Brain pericyte (primary cell): Measurements from ENCODE around the gene NDC1.
"Not testable (repeated sequence)": the region's sequence is repeated elsewhere in the genome, so short reads cannot be mapped to it uniquely, and the experiment has no call there.

Source experiments
- DNase-seq: peaks from one replicate; pipeline ENCODE4 v3.0.0-alpha.2; 2012; ENCODE audit warnings: low read depth, low spot score

The NDC1 gene

DNA sequence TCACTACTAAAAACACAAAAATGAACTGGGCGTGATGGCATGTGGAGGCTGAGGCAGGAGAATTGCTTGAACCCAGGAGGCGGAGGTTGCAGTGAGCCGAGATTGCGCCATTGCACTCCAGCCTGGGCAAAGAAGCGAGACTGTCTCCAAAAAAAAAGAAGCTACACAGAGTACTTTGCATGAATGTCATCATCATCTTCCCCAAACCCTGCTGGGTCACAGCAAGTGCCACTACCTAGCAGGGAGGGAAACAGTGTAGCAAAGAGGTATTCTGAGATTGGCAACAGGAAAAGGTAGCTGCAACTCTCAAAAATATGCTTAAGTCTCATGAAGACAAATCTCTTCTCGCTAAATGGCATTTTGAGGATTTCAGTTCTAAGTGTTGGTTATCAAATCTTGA lies 12.8 kb downstream of the NDC1 start:
- no peak for DNase-seq

DNA sequence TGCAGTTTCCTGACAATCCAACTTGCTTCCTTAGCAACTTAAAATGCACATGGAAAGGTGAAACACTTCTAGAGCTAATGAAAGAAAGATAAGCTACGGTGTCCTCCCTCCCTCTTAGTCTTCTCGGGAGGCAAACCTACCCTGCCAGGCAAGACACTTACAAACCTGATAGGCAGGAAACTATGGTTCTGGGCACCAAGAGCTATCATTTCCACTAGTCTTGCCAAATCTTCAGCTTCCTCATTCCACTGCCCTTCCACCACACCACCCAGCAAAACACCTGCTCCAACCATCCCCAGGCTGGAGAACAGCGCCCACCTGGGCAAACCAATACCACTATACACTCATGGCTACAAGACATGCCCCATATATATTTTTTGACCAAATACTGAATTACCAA lies 15.2 kb downstream of the NDC1 start:
- no peak for DNase-seq

DNA sequence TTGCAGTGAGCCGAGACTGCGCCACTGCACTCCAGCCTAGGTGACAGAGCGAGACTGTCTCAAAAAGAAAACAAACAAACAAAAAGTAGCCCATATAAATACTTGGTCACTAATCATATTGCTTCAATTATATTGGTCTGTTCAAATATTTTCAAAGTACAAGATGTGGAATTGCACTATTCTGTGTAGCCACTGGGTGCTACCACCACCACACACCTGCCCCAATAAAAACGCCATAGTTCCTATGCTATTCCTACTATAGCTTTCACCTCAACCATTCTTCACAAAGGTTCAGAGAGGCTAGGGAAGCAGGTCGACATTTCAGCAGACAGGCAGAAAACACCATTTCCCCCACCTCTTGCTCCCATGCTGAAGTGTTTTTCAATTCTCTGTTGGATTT lies 16.7 kb downstream of the NDC1 start:
- DNase-seq, result no peak

DNA sequence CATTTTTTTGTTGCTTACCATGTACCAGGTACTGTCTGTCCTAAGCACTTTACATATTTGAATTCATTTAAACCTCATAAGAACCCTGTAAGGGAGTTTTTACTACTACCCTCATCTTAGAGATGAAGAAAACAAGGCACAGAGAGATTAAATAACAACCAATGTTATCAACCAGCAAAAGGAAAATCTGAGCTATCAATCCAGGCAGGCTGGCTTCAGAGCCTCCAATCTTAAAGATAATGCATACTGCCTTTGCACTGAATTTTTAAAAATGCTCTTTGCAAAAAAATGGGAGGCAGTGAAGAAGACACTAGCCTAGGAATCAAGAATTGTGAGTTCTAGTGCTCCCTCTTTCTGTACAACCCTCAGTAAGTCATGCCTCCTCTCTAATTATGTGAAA lies 18.7 kb downstream of the NDC1 start:
- no peak for DNase-seq

DNA sequence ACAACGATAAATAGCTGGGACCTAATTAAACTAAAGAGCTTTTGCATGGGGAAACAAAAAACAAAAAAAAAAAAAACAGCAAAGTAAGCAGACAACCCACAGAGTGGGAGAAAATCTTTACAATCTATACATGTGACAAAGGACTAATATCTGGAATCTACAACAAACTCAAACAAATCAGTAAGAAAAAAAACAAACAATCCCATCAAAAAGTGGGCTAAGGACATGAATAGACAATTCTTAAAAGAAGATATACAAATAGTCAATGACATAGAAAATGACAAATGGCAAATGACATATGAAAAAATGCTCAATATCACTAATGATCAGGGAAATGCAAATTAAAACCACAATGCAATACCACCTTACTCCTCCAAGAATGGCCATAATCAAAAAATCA lies 21.5 kb downstream of the NDC1 start:
- not testable (repeated sequence) for DNase-seq

DNA sequence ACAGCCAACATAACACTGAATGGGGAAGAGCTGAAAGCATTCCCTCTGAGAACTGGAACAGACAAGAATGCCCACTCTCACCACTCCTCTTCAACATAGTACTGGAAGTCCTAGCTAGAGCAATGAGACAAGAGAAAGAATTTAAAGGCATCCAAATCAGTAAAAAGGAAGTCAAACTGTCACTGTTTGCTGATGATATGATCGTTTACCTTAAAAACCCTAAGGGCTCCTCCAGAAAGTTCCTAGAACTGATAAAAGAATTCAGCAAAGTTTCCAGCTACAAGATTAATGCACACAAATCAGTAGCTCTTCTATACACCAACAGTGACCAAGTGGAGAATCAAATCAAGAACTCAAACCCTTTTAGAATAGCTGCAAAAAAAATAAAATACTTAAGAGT lies 22.6 kb downstream of the NDC1 start:
- DNase-seq, result not testable (repeated sequence)

DNA sequence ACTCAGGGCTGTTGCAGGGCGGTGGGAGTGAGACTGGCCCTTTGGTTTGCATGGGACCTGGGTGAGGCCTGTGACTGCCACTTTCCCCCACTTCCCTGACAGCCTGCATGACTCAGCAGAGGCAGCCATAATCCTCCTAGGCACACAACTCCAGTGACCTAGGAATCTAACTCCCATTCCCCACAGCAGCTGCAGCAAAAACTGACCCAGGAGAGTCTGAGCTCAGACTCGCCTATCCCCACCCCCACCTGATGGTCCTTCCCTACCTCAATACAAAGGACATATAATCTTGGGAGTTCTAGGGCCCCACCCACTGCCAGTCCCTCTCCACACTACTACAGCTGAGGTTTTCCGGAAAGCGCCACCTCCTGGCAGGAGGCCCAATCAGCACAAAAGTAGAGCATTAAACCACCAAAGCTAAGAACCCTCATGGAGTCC lies 26.7 kb downstream of the NDC1 start:
- no peak for DNase-seq

DNA sequence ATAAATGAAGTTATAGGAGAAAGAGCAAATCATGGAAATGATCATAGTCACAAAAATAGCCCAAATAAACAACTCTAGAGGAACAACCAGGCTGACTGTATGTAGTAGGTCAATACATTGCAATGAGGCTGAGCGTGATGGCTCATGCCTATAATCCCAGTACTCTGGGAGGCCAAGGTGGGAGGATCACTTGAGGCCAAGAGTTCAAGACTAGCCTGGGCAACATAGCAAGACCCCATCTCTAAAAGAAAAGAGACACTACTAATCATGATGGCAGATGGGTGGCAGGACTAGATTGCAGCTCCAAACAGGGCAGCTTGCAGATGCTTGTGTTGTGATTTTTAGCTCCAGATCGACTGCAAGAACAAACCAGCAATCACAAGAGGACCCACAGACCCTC lies 27.6 kb downstream of the NDC1 start:
- DNase-seq, result no peak

DNA sequence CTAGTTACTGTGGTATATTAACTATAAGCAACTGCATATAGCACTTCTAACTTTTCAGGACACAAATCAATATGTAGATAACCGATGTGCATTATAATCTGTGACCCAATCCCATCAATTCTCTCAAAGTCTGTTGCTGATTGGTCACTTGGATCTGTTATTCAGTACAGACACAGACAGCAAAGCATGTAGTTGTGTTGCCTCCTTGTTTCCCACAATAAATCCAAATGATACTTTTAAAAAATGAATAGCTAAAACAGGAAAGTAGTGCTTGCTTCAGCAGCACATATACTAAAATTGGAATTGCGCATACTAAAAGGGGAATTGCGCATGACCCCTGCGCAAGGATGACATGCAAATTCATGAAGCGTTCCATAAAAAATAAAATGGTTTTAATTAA lies 28.1 kb downstream of the NDC1 start:
- no peak for DNase-seq

DNA sequence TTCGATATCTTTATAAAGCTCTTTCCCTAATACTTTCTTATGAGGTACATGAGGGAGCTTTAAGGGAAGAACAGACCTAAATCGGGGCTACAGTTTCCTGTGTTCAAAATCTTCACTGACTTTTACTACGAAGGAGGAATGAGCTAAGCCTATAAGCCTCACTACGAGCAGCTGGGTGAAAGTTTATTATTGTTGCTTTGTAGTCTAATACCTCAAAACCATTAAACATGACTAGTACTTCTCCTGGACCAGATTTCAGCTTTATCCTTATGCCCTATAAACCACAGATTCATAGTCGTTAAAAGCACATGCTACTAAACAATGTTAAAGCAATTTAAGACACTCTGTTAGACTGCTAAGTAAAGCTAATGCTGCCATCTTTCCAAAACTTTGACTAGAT lies 30.2 kb downstream of the NDC1 start:
- DNase-seq, result no peak

DNA sequence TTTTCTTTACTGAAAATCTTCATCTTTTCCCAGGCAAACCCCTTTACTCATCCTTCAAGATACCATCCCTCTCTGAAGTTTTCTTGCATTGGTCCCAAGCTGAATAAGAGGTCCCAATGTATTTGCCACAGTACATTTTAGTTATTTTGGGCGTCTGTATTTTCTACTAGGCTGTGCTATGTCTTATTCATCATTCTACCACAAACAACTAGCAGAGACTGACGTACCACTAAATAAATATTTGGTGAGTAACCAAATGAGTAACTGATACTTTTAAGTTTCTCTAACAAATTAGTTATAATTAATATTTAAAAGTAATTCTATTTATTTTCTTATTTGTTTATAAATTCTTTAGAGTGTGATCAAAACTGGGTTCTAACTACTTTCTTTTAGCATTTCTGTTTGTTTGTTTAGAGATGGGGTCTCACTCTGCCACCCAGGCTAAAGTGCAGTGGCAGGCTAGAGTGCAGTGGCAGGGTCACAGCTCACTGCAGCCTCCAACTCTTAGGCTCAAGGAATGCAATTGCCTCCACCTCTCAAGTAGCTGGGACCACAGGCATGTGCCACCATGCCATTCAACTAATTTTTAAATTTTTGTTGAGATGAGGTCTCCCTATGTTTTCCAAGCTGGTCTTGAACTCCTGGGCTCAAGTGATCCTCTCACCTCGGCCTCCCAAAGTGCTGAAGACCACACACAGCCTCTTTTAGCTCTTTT lies 33.1 kb downstream of the NDC1 start:
- DNase-seq, result no peak

DNA sequence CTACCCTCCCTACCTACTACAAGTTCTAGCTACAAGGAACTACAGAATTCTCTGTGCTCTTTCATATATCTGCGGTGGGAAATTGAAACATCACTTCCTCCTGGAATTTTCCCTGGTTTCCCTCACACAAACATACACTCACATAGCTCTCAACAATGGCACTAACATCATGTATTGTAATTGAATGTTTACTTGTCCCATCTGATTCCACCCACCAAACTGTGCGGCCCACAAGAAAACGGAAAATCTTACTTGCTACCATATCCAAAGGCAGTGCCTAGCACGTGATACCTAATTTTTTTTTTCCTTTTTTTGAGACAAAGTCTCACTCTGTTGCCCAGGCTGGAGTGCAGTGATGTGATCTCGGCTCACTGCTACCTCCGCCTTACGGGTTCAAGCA lies 33.9 kb downstream of the NDC1 start:
- no peak for DNase-seq

DNA sequence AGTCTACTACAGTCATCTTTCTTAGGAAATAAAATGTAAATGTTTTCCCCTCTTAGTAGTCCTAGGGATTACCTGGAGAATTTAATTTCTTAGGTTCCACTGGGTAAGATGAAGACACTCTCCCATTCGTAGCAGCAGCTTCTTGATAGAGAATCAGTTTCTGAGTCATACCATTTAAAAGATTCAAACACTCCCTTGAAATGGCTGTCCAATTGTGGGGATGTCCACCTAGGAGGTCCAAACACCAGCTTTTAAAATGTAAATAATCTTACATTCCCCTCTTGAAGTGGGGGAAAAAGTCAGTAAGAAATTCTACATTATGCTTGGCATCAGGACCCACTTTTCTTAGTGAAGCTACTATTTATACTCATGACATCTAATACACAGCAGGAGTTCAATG lies 37.5 kb downstream of the NDC1 start:
- DNase-seq, result no peak

DNA sequence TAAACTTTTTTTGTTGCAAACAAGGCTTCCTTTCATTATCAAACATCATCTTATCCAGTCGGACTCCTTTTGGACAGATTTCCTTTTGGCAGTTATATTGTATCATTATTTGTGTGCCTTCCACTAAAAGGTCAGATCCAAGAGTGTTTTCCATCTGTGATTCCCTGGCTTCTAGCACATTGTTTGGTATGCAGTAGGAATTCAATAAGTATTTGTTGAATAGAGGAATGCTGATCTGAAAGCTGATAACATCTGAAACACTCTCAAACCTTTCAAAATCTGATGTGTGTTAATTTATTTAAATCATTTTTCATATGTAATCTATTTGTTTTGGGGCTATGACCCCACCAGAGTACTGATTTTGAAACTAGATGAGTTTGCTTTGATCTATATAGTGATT lies 39.0 kb downstream of the NDC1 start:
- DNase-seq, result no peak

DNA sequence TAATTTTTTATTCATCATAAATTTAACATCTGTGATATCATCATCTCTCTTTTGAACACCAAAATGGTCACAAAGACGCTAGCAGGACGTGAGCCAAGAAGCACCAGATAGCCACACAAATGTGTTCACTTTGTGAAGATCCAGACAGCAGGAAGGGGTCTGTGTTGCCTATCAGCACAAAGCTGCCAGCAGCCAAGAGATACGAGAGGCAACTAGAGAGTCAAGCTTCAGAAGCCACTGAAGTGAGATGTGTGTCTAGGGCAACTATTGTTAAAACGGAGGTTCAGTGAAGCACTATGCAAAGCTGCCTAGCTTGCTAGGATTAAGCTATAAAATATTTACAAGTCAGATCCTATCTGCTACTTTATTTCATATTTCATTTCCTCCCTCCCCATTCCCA lies 45.3 kb downstream of the NDC1 start:
- DNase-seq, result no peak

DNA sequence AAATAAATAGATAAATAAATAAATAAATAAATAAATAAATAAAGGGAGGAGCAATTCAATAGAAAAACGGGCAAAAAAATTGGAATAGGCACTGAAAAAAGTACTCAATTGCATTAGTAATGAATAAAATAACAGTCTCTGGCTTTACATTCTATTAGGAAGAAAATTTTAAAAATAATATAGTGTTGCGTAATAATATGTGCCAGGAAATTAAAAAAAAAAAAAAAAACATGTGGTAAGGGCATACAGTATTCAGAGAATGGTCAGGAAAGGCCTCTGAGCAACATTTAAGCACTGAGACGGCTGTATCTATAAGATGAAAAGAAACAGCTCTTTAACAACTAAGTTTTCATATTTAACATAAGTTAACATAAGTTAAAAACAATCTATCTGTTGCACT lies 50.4 kb downstream of the NDC1 start:
- no peak for DNase-seq

DNA sequence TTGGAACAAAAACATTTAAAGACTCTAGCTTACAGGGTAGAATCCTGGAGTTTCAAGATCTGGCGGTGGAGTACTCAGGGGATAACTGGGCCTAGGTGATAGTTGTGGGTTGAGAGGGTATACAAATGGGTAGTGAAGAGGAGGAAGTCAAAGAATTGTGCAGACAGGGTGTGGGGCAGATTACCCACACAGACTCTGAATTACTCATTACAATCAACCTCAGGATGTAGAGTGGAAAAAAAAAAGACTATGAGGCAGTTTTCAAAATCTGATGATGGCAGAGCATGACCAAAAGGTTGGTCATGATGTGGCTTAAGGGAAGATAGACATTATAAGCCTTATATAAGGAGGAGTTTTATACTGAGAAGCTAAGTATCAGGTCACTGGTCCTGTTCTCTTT lies 55.0 kb downstream of the NDC1 start:
- DNase-seq, result no peak

DNA sequence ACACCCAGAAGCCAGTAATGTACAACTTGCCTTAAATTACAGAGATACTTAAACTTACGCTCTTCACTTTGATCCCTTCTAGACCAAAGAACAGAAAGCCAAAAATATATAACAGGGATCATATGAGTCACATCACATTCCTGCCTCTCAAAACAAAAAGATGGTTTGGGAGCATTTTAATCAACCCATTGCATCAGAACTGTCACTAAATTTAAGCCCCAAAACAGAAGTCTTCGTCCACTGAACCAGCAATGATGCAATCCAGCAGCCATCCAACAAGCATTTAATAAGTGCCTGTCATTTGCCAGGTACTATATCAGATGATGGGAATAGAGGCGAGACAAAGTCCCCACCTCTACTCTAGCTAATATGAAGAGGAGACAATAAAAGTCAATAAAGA lies 56.4 kb downstream of the NDC1 start:
- DNase-seq, result no peak

DNA sequence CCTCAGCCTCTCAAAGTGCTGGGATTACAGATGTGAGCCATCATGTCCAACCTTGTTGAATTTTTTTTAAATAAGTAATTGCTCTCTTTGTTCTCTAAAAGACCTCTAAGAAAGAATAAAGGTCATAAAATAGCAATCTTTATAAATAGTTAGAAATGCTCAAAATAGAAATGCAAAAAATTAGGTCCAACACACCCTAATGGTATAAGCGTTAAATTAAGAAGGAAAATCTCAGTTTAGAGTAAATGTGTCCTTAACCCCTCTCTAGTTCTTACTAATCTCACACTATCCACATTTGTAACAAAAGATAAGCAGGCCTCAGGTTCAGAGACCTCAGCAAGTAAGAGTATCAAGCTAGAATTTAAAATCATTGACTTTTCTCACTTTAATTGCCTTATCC lies 60.8 kb downstream of the NDC1 start:
- no peak for DNase-seq

DNA sequence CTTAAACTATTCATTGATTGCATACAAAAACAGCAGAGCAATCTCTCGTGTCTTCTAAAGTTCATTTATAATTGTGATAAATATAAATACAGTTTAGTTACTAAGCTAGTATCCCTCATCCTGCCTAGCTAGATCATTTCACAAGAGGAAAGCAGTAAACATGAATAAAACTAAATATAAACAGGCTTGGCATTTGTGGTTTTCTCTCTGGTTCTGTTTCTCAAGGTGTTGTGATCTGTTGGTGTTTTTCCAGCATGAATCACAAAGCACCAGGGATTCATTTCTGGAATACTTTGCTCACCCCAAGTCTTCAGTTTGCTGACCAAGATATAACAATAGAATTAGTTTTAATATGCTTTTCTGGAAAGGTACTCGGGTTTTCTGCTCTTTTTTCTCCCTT lies 66.4 kb downstream of the NDC1 start:
- no peak for DNase-seq

DNA sequence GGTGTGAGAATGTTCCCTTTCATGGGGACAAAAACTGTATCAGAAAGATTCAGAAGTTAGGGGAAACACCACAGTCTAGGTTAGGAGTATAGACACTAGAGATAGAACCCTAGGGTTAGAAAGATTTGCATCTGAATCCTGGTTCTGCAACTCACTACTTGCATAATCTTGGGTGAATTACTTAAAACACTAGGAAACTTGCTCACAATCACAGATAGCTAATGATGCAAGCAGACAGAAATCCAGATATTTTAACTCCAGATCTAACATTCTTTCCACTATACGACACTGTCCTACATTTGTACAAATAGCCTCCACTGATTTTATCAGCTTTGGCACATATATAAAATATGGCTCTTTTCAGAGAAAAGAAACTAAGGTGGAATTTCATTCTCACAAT lies 68.3 kb downstream of the NDC1 start:
- no peak for DNase-seq

DNA sequence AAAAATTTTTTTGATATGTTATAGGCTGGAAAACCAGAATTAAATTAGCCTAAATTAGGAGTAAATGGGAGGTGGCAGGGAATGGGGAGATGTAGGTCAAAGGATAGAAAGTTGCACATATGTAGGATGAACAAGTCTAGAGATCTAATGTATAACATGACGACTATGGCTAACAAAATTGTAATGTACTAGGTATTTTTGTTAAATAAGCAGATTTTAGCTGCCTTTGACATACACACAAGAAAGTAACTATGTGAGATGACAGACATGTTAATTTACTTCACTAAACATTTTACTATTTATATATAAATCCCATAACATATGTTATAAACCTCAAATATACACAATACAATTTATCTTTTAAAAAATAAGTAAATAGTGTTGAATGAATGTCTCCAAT lies 68.9 kb downstream of the NDC1 start:
- DNase-seq, result no peak

DNA sequence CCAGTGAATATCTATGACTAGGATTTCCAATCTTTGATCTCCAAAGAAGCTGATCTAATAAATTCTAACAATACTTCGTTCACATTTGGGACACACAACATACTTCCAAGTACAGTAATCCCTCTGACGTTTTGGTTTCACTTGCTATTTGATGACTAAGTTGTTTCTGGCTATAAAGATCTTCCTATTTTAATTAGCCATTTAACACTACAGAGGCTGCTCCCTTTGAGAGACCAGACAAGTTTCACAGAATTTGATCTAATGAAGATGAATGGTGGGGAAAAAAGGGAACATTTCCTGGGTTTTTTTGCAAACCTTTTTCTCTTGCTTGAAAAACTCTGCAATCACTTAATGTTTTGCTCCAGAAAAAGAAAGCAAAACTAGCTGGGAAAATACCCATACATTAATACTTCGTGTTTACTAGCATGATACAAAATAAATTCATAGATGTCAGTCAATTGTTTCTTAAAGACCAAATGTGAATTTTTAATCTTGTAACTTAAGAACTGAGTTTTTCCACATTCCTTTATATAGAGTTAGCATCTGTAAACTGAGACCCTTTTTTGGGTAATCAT lies 71.2 kb downstream of the NDC1 start:
- DNase-seq, result no peak

DNA sequence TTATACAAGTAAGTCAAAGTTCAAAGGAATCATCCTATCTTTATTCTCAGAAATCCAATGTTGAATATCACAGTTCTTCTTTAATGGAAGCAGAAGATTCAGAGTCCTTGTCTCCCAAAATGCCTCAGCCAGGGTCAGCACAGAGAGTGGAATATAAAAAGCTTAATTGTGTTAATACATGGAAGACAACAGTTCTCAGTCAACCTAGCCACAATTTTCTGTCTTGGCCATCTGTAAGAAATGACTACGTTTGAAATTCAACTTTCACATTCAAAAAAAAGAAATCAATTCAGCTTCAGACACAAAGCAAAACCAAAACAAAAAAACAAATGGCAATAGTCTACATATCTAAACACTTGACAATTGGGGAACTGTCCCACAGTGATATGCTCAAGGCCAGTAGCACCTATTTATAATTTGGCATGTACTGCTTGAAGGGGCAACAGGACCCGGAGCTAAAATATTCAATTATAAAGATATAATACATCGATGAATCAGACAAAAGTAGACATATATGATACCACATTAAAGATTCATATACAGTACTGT lies 71.8 kb downstream of the NDC1 start:
- no peak for DNase-seq
